Epidermal melanocyte (primary cell): ENCODE data around the gene LRRC4C.

ENCODE experiments used
- DNase-seq: peaks from one replicate; pipeline ENCODE4 v3.0.0; 2011; ENCODE audit warnings: low spot score; ENCODE audit not compliant: insufficient read length

The LRRC4C gene

DNA sequence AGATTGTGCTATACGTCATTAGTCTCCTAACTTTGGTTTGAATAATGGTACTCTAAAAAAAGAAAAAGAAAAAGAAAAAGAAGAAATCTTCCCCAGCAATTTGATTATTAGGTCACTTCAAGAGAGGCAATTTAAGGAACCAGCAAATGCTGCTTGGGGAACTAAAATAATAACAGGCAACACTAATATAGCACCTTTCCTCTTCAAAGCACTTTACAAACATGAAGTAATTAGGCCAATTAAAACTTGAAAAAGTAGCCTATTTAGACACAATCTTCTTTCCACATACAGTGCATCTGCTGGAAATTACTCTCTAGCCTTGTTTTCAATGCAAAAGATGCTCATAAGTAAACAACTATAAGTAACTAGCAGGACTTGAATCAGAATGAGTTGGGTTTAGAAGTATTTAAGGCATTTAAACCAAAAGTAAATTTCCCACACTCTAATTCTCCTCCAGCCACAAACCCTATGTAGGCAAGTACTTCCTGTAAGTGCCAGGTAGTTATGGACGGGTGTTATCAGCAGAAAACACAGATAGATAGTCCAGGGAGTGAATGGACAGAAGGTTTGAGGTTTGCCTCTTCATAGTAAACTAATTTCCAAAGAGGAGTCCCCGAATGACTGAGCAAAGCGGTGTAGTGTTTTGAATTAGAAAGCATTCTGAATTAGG is 44.5 kb downstream of the LRRC4C start:
- no peak for DNase-seq

- no peak for DNase-seq
Measured at GRCh38 chr11:41413843-41414242, 45.6 kb downstream of the LRRC4C start.

- no peak for DNase-seq
Measured at GRCh38 chr11:41405812-41406211, 53.6 kb downstream of the LRRC4C start.

DNA sequence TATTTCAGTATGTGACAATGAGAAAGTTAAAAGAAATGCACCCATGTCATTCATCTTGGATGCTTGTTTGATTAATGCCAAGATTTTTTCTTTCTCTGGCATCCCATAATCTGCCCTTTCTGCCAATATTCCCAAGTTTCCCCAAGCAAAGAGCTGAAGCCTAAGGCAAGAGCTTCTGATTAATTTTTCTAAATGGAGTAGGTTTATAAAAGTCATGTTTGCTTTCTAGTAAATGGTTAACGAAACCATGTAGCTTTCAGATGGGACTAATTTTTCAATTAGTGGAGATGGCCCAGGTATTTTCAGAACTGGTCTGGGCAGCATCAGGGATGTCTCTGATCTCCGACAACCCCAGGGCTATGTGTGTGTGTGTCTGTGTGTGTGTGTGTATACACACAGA is 55.3 kb downstream of the LRRC4C start:
- no peak for DNase-seq

DNA sequence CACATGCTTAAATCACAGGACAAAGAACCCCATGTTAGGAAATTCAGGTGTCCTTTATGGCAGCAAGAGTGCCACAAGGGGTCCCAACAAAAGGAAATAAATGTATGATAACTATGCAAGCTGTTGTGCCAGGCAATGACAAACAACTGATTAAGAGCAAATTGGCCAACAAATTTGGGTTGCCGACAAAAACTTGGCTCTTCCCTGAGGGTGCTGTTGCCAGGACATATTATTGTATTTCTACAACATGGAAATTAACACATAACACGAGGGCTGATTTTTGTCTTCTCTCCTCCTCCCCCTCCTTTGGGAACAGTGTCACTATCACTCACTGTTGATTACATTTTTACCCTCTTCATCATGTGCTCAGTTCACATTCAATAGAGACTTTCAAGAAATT is 56.0 kb downstream of the LRRC4C start:
- no peak for DNase-seq

DNA sequence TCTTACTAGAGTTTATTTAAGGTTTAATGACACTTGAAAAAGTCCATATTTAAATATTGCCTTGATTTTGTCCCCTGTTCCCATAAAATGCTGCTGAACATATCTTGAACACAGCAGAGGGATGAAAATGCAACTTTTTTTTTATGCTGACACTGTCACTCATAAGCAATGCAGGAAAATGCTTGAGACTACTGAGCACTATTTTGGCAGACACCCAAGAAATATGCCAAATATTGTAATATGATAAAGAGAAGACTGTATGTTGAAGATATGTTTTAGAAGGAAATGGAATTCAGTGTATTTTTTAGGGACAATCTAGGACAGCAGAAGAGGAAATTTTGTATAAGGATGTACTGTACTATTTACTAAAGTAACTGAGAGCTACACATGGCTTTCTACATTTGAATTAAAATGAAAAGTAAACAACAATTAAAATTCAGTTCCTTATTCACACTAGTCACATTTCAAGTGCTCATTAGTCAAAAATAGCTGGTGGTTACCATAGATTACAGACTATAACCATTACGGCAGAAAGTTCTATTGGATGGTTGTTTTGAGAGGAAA is 58.6 kb downstream of the LRRC4C start:
- no peak for DNase-seq

DNA sequence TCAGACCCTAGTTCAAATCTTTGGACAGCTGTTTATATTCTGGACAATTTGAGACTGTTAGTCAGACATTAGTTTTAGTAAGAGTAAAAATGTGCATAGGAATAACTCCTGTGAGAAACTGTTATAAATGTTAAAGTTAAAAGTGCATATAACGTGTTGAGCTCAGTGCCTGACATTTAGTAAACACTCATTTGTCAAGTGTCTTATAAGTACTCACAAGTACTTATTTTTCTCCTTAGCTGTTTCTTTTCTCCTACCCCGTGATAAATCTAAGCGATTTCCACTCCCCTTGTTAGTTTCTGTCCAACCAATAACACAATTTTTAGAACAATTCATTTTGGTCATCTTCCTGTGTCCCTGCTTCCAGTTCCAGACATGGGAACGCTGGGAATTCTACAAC is 59.3 kb downstream of the LRRC4C start:
- no peak for DNase-seq

- DNase-seq, result no peak
Measured at GRCh38 chr11:41399323-41399722, 60.1 kb downstream of the LRRC4C start.

DNA sequence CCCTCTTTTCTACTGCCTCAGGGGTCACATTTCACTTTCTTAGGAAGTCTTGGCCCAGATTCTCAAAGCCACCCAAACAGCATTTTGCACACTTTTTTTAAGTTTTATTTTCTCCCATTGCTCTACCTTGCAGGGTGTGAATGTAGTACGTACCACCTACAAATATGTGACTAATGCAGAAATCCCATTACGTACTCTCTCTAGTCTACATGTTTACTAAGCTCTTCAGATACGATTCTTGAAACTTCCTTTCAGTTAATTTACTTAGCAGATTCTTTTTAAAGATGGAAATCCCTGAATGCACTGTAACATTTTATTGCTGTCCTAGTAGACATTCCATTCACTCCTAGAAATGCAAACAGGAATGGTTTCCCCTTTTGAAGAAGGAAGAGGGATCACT is 61.3 kb downstream of the LRRC4C start:
- no peak for DNase-seq

DNA sequence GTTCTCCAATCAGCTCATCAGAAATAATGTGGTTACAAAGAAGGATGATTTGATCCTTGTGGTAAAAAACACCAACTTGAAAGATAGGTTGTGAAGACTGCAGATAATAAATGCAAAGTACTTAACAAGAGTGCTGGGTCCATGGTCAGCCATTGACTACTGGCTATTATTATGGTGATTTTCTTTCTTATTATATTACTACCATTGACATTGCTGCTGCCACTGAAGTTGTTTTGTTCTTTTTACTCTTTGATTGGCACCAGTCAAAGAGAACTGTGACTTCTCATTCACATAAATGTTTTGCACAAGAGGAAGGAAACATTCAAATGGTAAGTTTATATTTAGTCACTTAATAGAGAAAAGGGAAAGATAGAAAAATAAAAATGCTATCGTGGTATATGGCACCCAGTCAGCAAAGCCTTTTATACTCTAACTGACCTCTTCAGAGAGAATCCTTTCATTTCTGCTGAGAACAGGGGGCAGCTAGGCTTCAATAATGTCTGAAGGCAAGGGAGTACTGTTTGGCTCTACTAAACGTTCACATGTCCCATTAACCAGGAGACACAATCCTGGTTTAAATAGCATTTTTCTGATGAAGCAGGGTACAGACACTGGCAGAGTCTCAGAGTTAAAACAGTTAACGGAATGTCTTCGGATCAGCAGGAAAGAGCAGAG is 64.8 kb downstream of the LRRC4C start:
- DNase-seq, result no peak

GRCh38 chr11:41392596-41392995 is 66.9 kb downstream of the LRRC4C start:
- DNase-seq, result no peak

DNA sequence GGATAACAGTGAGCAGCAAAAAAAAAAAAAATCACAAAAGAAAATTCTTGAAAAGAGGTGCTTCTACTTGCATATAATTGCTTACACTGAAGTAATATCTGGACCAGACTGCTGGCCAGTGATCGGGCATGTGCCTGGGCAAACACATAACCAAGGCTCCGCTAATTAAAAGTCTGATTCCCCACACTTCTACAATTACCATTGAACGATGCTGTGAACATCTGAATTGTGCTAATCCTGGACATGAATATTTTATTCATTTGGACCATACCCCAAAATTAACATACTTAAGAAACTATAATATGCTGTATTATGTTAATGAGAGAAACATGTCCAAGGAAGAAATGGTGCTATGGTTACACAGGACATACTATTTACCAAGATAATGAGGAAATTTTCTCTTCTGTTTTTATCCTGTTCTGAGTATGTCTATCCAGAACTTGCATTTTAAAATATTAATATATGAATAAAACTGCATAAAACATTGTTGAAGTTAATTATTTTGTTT is 69.8 kb downstream of the LRRC4C start:
- no peak for DNase-seq

- no peak for DNase-seq
Measured at GRCh38 chr11:41384329-41384728, 75.1 kb downstream of the LRRC4C start.

DNA sequence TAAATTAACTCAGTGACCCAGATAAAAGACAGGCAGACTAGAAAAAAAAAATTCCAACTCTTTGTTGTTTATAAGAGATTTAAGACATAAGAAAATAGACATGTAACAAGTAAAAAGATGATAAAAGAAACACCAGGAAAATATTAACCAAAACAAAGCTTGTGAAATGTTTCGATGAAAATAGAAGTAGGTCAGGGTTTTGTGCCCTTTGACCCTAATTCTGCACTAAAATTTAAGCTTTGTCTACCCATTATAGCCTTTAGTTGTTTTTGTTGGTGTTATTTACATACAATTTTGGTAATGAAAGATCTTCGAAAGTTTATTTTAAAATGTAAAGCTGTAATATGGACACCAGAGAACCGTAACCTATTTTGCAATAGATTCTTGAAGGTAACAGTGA is 75.7 kb downstream of the LRRC4C start:
- DNase-seq, result no peak

GRCh38 chr11:41382927-41383326 is 76.5 kb downstream of the LRRC4C start:
- no peak for DNase-seq

DNA sequence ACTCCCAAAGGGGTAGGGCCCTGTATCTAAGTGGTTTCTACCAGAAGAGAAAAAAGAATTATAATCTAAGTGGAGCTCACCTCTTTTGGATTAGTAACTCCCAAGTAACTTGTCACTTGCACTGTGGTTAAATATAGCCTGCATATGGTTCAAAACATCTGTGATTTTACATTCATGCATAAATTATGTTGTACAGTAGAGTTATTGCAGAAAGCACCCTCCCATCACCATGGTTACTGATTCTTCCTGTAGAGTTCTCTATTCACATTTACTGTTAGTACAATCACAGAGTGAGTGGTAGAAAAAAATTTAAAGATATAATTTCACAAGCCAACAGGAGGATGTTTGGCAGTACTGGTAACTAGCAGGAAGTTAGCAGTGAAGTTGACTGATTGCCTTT is 80.4 kb downstream of the LRRC4C start:
- DNase-seq, result no peak

DNA sequence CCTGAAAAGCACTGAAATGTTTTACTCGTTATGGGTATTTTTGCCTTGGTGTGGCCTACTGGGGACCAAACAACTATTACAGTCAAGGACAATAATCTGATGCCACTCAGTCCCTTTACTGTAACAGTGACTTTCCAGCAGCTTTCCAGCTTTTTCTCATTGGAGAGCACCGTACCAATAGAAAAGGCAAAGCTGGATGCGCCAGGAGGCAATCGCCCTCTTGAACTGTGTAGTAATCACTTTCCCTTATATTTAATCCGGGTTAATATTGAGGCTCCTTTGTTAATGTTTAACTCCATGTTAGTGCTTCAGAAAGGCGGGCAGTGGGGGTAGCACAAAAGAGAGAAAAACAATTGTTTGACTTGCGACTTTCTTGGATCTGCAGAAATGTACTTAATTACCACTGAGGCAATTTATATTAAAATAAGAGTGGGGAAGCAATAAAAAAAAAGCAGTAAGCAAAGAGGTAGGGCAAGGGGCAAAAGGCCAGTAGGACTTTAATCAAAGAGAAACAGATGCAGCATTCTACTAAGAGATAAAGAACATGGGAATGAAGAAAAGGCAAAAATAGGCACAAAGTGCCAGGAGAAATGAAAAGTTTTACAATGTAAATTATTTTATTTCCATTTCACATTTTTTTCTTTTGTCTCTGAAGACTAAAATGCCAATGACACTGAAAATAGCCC is 81.6 kb downstream of the LRRC4C start:
- no peak for DNase-seq

GRCh38 chr11:41351825-41352224 is 107.6 kb downstream of the LRRC4C start:
- no peak for DNase-seq

- no peak for DNase-seq
Measured at GRCh38 chr11:41346042-41346441, 113.4 kb downstream of the LRRC4C start.

- no peak for DNase-seq
Measured at GRCh38 chr11:41334007-41334933, 125.2 kb downstream of the LRRC4C start.

- no peak for DNase-seq
Measured at GRCh38 chr11:41333357-41333756, 126.1 kb downstream of the LRRC4C start.
